ENCODE measurements around the gene BMP5.

BMP5 gene

DNA sequence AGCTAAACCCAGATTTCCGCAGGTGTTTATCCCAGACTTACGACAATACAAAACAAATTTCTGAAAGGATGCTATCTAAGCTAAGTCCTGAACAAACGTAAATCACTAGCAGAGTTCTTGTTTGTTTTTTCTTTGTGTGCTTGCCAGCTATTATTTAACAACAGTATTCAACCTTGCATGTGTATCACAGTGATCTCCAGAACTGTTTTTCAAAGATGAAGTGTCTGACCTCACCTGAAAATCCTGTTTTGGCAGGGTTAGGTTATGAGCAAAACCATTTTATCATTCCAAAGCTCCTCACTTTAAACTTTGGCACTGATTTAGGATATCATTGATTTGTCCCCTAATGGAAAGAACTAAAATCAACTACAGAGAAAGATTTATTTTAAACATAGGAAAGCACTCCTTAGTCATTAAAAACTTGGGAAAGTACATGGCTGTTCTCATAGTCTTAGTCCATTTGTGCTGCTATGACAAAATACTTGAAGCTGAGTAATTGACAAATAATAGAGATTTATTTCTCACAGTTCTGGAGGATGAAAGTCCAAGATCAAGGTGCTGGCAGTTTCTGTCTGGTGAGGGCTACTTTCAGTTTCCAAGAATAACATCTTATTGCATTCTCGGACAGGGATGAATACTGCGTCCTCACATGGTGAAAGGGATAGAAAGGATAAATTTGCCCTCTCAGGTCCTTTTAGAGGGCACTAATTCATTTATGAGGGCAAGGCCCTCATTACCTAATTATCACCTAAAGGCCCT is 20.8 kb upstream of the BMP5 start:
- Histone ChIP-seq H3K9me3 (no peaks in the 10 kb centered on the region), H3K4me1 (no peaks in the 10 kb centered on the region), H3K36me3 (no peaks in the 10 kb centered on the region), H3K4me3 (ENCODE audit: low read depth, low read length) (no peak overlapping the region), H3K27me3 (no peaks in the 10 kb centered on the region)
- DNase-seq: no peak
- TF ChIP-seq, protein P1, sequence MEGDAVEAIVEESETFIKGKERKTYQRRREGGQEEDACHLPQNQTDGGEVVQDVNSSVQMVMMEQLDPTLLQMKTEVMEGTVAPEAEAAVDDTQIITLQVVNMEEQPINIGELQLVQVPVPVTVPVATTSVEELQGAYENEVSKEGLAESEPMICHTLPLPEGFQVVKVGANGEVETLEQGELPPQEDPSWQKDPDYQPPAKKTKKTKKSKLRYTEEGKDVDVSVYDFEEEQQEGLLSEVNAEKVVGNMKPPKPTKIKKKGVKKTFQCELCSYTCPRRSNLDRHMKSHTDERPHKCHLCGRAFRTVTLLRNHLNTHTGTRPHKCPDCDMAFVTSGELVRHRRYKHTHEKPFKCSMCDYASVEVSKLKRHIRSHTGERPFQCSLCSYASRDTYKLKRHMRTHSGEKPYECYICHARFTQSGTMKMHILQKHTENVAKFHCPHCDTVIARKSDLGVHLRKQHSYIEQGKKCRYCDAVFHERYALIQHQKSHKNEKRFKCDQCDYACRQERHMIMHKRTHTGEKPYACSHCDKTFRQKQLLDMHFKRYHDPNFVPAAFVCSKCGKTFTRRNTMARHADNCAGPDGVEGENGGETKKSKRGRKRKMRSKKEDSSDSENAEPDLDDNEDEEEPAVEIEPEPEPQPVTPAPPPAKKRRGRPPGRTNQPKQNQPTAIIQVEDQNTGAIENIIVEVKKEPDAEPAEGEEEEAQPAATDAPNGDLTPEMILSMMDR (IDR thresholded peaks at IDR 0.05; ENCODE audit: low read depth, low read length): no peak

DNA sequence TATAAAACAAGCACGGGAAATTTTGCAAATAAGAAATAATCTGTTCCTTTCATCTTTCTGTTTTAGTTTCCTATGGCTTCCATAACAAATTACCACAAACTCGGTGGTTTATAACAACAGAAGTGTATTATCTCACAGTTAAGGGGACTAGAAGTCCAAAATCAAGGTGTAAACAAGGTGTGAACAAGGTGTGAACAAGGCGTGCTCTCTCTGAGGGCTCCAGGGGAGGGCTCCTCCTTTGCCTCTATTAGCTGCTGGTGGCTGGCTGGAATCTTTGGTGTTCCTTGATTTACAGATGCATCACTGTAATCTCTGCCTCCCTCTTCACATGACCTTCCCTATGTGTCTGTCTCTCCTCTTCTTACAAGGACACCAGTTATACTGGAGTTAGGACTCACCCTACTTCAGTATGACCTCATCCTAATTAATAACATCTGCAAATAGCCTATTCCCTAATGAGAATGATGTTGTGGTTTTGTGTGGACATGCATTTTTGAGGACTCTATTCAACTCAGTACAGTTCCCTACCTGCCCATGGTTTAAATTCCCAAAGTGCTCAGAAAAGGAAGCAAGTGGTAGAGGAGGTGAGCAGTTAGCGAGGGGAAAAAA is 17.5 kb upstream of the BMP5 start:
- Histone ChIP-seq H3K36me3 (no peaks in the 10 kb centered on the region), H3K9me3 (no peaks in the 10 kb centered on the region), H3K27me3 (no peaks in the 10 kb centered on the region), H3K4me3 (ENCODE audit: low read depth, low read length) (no peak overlapping the region), H3K4me1 (no peaks in the 10 kb centered on the region)
- no peak for DNase-seq
- TF ChIP-seq, protein P1 (IDR thresholded peaks at IDR 0.05; ENCODE audit: low read depth, low read length): no peak

DNA sequence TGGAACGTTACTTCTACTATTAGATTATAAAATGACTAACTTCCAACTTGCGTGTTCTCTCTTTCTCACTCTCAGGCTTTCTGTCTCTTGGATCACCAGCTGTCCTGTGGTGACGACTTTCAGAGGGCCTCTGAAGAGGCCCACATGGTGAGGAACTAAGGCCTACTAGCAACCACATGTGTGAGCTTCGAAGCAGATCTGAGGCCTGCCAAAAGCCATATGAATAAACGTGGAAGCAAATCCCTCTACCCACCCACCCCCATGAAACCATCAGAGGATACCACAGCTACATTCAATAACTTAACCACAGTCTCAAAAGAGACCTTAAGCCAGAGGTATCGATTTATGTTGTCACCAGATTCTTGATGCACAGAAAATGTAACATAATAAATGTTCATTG is 13.5 kb upstream of the BMP5 start:
- H3K36me3 ChIP-seq: no peaks in the 10 kb centered on the region
- TF ChIP-seq, protein P1 (IDR thresholded peaks at IDR 0.05; ENCODE audit: low read depth, low read length): no peak
- H3K27me3 ChIP-seq: no peaks in the 10 kb centered on the region
- H3K9me3 ChIP-seq: no peaks in the 10 kb centered on the region
- H3K4me1 ChIP-seq: no peaks in the 10 kb centered on the region
- no peak overlapping the region for H3K4me3 ChIP-seq (ENCODE audit: low read depth, low read length)
- DNase-seq: no peak

DNA sequence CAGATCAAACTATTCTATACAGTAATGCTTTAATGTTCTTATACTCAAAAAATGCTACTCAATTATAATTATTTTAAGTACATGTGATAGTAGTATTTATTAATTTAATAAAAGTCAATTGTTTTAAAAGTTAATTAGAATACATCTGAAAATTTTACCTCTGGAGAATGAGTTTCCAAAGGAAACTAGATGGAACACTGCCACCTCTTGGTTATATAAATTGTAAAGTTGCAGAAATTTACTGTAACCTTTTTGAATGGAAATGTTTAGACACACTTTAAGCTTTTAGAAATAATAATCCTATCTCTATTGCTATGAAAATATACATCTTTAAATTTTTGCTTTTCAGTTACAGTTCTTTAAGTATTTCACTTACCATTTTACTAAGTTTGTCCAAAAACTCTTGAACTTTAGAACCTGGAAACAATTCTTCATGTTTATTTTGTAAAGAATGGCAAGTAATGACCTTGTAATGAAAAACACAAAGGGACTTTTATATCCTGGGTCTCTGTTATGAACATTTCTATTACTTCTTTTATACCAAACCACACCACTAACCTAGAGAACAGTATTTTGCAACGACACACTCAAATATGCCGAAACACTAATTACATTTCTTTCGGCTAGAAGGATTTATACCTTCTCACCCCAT is 10.9 kb upstream of the BMP5 start:
- TF ChIP-seq, protein P1 (IDR thresholded peaks at IDR 0.05; ENCODE audit: low read depth, low read length): peak; percentile 12; the same call in 1 of the 2 replicates
- no peaks in the 10 kb centered on the region for H3K36me3 ChIP-seq
- H3K4me3 ChIP-seq (ENCODE audit: low read depth, low read length): no peak overlapping the region
- H3K27me3 ChIP-seq: no peaks in the 10 kb centered on the region
- H3K4me1 ChIP-seq: no peaks in the 10 kb centered on the region
- no peaks in the 10 kb centered on the region for H3K9me3 ChIP-seq
- DNase-seq: no peak

DNA sequence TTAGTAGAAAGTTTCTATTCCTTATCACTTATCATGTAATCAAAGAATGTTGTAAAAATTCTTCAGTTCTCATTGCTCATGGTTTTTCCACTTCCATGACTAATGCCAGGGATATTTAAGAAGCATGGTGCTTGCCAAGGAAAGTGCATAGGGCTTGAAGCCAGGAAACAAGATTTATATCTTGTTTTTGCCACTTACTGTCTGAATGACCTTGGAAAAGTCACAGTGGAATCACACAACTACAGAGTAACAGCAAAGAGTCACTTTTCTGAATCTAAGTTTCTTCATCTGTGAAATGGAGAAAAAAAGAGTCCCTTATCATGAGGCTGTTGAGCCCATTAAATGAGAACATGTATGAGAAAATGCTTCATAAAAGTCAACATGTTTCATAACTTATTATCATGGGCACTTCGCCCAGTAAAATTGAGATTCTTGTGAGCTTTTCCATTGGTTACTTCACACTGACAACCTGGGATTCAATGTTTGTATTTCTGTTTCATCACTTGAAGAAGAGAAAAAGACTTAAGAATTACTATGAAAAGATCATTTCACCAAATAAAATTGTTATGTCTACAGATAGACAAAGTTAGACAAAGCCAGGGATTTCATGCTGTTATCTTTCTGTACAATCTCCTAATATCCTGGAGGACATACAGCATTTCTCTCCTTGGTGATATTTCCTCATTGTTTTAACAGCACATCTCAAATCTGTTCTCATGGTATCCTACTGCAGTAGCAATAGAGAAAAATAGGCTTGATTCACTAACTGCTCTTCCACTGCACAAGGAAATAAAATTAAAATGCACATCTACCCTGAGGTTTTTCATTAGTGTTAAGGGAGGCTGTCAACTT is 7.6 kb upstream of the BMP5 start:
- Histone ChIP-seq H3K4me3 (ENCODE audit: low read depth, low read length) (no peak overlapping the region), H3K9me3 (no peaks in the 10 kb centered on the region), H3K4me1 (no peaks in the 10 kb centered on the region), H3K36me3 (no peaks in the 10 kb centered on the region), H3K27me3 (no peaks in the 10 kb centered on the region)
- DNase-seq: no peak
- TF ChIP-seq, protein P1 (IDR thresholded peaks at IDR 0.05; ENCODE audit: low read depth, low read length): no peak

Measured in BE2C (cell line).